Esophagus (tissue), 2 donors: Measurements from ENCODE around the gene DAGLB. TPM values are rescaled to one million over a fixed set of nuclear protein-coding genes. Genes with fewer than 3 reads are reported as not detected.
"Not testable (repeated sequence)": the region's sequence is repeated elsewhere in the genome, so short reads cannot be mapped to it uniquely, and the experiment has no call there.

Experiments used
- H3K27ac ChIP-seq, 2 donors: one replicate each; pipeline ENCODE4 v1.5.1; 2013; ENCODE audit warnings: low read depth in 2 of 2, mild to moderate bottlenecking in 2 of 2, inconsistent platforms in 1 of 2, low read length in 1 of 2, moderate library complexity in 1 of 2
- H3K27me3 ChIP-seq, 2 donors: one replicate each; pipeline ENCODE4 v1.6.1; 2013; ENCODE audit warnings: low read length in 2 of 2, control low read depth in 1 of 2, mild to moderate bottlenecking in 1 of 2; ENCODE audit not compliant: insufficient read depth in 2 of 2, control insufficient read depth in 1 of 2
- H3K36me3 ChIP-seq, 2 donors: one replicate each; pipeline ENCODE4 v1.6.1; 2013; ENCODE audit warnings: low read length in 1 of 2; ENCODE audit not compliant: control insufficient read depth in 2 of 2, insufficient read depth in 2 of 2
- H3K4me1 ChIP-seq, 2 donors: one replicate each; pipeline ENCODE4 v1.6.1; 2013; ENCODE audit warnings: low read length in 1 of 2; ENCODE audit not compliant: control insufficient read depth in 2 of 2, insufficient read depth in 2 of 2
- H3K4me3 ChIP-seq, 2 donors: one replicate each; pipeline ENCODE4 v1.5.1; 2013; ENCODE audit warnings: low read length in 2 of 2, mild to moderate bottlenecking in 2 of 2, low read depth in 1 of 2, moderate library complexity in 1 of 2
- H3K9me3 ChIP-seq, 2 donors: one replicate each; pipeline ENCODE4 v1.6.1; 2013; ENCODE audit warnings: mild to moderate bottlenecking in 2 of 2, low read depth in 1 of 2, low read length in 1 of 2, moderate library complexity in 1 of 2; ENCODE audit not compliant: control insufficient read depth in 2 of 2, insufficient read depth in 1 of 2
- WGBS, 2 donors: extraction: QIAGEN DNeasy Blood & Tissue Kit; methylation state at CpG; one replicate each; pipeline ENCODE4 v1.1.7; 2013; 5-methylcytosine and 5-hydroxymethylcytosine counted together
- polyA plus RNA-seq, 2 donors: library from polyadenylated mRNA; stranded (reverse); fragments of 200-250 nt; gene quantifications; one replicate each; pipeline ENCODE4 v1.2.3, GENCODE V29; 2013
- donor health status: healthy with polysubstance abuse.
- donor health status: Bipolar disorder and iron deficiency.

The DAGLB gene
- polyA plus RNA-seq, 2 donors = 8.4 to 9.2 TPM

GRCh38 chr7:6385110-6385781 lies 62.5 kb downstream of the DAGLB start:
- Histone ChIP-seq H3K36me3 (peaks cover 3 to 6% of the 10 kb centered on the region in 2 donors), H3K27ac (peak overlapping the region; percentile 94 to 98), H3K27me3 (no peaks in the 10 kb centered on the region), H3K9me3 (no peaks in the 10 kb centered on the region), H3K4me3 (peak overlapping the region in 1 of 2 donors; percentile 26), H3K4me1 (peaks cover 4 to 14% of the 10 kb centered on the region in 2 donors)
- WGBS, 2 donors = 22 to 34% methylated on average over 5 of the region's 5 CpGs

DNA sequence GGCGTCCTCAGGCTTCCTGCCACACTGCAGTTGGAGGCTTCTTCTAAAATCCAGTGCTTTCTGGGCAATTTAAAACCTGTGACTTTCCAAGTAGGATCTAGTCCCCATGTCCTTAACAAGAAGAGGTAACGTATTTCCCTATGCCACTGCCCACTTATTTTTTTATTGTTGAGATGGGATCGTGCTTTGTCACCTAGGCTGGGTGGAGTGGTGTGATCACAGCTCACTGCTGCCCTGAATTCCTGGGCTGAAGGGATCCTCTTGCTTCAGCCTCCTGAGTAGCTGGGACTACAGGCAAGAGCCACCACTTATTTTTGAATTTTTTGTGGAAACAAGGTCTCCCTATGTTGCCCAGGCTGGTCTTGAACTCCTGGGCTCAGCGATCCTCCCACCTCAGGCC lies 63.4 kb downstream of the DAGLB start:
- Histone ChIP-seq H3K4me3 (no peak overlapping the region), H3K27me3 (no peaks in the 10 kb centered on the region), H3K9me3 (no peaks in the 10 kb centered on the region), H3K27ac (peak overlapping the region; percentile 79 to 97), H3K4me1 (peaks cover 4 to 14% of the 10 kb centered on the region in 2 donors), H3K36me3 (peaks cover 4 to 5% of the 10 kb centered on the region in 2 donors)
- WGBS, 2 donors = 72 to 80% methylated on average over 4 of the region's 4 CpGs

DNA sequence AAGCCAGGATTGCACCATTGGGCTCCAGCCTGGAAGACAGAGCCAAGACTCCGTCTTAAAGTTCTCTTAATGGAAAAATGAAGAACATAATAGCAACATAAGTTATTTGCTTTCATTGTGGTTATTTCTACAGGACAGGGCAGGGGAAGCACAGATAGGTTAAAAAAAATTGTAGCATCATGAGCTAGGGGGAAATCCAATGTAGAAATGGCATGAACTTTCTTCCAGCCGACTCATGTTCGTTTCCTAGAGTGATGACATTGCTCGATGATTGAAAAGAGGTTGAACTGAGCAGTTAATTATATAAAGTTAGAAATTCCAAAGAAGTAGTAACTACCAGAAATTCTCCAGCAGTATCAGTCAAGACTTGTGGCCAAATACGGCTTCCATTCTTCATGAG lies 64.9 kb downstream of the DAGLB start:
- Histone ChIP-seq H3K27ac (peak overlapping the region; percentile 1 to 79), H3K27me3 (no peaks in the 10 kb centered on the region), H3K36me3 (peaks cover under 1 to 4% of the 10 kb centered on the region in 2 donors), H3K4me3 (no peak overlapping the region), H3K9me3 (no peaks in the 10 kb centered on the region), H3K4me1 (peaks cover 5 to 12% of the 10 kb centered on the region in 2 donors)
- 34 to 39% methylated on average over 5 of the region's 5 CpGs for WGBS, 2 donors

DNA sequence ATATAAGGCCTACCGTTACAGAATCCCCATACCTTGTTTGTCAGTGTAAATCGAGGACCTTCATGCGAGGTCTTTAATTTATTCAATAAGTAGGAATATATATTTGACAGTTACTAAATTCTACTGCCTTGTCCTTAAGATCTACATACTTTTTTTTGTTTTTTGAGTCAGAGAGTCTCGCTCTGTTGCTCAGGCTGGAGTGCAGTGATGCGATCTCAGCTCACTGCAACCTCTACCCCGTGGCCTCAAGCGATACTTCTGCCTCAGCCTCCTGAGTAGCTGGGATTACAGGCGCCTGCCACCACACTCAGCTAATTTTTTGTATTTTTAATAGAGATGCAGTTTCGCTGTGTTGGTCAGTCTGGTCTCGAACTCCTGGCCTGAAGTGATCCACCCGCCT lies 65.9 kb downstream of the DAGLB start:
- 92 to 95% methylated on average over 11 of the region's 11 CpGs for WGBS, 2 donors
- not testable (repeated sequence) for H3K9me3 ChIP-seq, H3K4me3 ChIP-seq, H3K36me3 ChIP-seq, H3K27ac ChIP-seq, H3K27me3 ChIP-seq
- peaks cover 7 to 13% of the 10 kb centered on the region in 2 donors for H3K4me1 ChIP-seq

DNA sequence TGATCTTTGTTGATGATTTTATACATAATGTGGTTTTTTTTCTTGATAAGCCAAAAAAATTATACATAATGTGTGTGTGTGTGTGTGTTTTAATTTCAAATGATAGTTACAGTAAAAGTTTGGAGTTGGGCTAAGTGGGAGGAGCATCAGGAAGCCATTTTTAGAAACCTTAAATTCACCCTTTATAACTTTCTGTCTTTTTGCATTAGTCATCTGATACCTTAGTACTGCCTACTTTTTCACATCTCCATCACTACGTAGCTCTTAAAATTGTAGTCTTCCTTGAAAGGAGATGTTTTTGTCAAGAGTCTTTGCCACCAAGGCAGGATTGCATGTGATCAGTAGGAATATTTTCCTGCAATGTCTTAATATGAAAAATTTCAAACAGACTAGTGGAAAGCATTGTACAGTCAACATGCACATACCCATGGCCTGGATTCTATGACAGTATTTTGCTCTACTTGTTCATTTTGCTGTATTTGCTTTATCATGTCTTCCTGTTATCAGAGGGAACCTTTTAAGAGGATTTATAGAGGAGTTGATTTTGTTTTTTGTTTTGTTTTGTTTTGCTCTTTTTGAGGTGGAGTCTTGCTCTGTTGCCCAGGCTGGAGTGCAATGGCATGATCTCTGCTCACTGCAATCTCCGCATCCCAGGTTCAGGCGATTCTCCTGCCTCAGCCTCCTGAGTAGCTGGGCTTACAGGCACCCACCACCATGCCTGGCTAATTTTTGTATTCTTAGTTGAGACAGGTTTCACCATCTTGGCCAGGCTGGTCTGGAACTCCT lies 67.3 kb downstream of the DAGLB start:
- WGBS, 2 donors = 82 to 86% methylated on average over 3 of the region's 3 CpGs
- peaks cover 7 to 13% of the 10 kb centered on the region in 2 donors for H3K4me1 ChIP-seq
- no peak overlapping the region for H3K27ac ChIP-seq
- peaks cover 0 to 5% of the 10 kb centered on the region in 2 donors for H3K36me3 ChIP-seq
- no peaks in the 10 kb centered on the region for H3K9me3 ChIP-seq
- H3K27me3 ChIP-seq = no peaks in the 10 kb centered on the region
- H3K4me3 ChIP-seq = no peak overlapping the region

GRCh38 chr7:6379886-6380285 lies 67.9 kb downstream of the DAGLB start:
- H3K4me3 ChIP-seq = no peak overlapping the region
- H3K9me3 ChIP-seq = no peaks in the 10 kb centered on the region
- H3K27ac ChIP-seq = peak overlapping the region in 1 of 2 donors; percentile 24
- H3K4me1 ChIP-seq = peaks cover 7 to 13% of the 10 kb centered on the region in 2 donors
- H3K27me3 ChIP-seq = no peaks in the 10 kb centered on the region
- WGBS, 2 donors = 75 to 82% methylated on average over 7 of the region's 7 CpGs
- H3K36me3 ChIP-seq = peaks cover 0 to 5% of the 10 kb centered on the region in 2 donors

DNA sequence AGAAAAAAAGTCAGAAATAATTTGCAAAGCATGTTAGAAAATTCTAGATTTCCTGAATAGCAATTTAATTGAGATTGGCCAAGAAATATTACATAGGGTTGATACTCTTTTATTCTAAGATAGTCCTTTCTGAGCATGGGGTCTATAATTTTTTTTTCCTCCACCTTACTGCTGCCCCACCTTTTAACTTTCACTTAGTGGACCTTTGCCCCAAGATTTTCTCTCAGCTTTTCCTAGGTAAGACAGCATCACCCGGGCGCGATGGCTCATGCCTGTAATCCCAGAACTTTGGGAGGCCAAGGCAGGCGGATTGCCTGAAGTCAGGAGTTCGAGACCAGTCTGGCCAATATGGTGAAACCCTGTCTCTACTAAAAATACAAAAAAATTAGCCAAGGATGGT lies 69.2 kb downstream of the DAGLB start:
- H3K36me3 ChIP-seq, H3K9me3 ChIP-seq, H3K4me1 ChIP-seq, H3K4me3 ChIP-seq, H3K27me3 ChIP-seq: not testable (repeated sequence)
- H3K27ac ChIP-seq = peak overlapping the region in 1 of 2 donors; percentile 13
- WGBS, 2 donors = 83 to 90% methylated on average over 5 of the region's 5 CpGs

GRCh38 chr7:6376820-6377219 lies 70.9 kb downstream of the DAGLB start:
- Histone ChIP-seq H3K27me3 (no peaks in the 10 kb centered on the region), H3K9me3 (no peaks in the 10 kb centered on the region), H3K4me1 (peaks cover 3% of the 10 kb centered on the region in 2 donors), H3K27ac (peak overlapping the region in 1 of 2 donors; percentile 40), H3K36me3 (peaks cover 0 to 5% of the 10 kb centered on the region in 2 donors), H3K4me3 (peak overlapping the region; percentile 28 to 86)
- WGBS, 2 donors = 34 to 52% methylated on average over 7 of the region's 7 CpGs

DNA sequence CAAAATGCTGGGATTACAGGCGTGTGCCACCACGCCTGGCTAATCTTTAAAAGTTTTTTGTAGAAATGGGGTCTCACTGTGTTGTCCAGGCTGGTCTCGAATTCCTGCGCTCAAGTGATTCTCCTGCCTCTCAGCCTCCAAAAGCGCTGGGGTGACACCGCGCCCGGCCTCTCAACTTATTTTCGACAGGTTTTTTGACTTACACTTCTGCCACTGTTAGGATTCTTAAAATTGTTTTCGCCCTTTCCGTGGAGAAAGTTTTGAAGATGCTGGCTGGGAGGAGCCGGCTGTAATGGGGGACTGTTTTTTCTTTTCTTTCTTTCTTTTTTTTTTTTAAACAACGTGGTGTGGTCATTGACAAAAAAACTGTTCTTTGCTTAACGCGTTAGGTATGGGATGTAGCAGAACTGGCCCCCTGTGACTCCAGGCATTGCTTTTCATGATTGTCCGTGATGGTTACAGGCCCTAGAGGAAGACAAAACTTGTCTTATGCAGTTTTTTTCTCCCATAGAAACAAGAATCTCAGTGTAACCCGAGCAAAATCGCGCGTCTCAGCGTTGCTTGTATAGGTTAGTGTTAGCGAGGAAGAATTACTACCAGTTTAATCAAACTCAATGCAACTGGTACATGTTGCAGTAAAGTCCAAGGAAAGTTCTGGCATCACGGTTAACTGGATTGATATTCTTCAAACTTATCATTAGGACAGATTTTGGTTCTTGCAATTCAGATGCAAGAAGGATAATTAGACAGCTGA lies 72.2 kb downstream of the DAGLB start:
- peak overlapping the region; percentile 79 to 86 for H3K4me3 ChIP-seq
- no peaks in the 10 kb centered on the region for H3K9me3 ChIP-seq
- no peaks in the 10 kb centered on the region for H3K27me3 ChIP-seq
- H3K36me3 ChIP-seq = peaks cover 0 to 5% of the 10 kb centered on the region in 2 donors
- H3K27ac ChIP-seq = peak overlapping the region; percentile 95 to 99
- WGBS, 2 donors = 2% methylated on average over 23 of the region's 23 CpGs
- H3K4me1 ChIP-seq = peaks cover 3% of the 10 kb centered on the region in 2 donors
